Astrocyte (in vitro differentiated cells and primary cell): ENCODE results near the gene NAALADL2.

ENCODE experiments used
- CTCF ChIP-seq: IDR thresholded peaks from 2 replicates; pipeline ENCODE4 v1.5.1; 2011; ENCODE audit warnings: low read depth, mild to moderate bottlenecking, inconsistent platforms, low read length, moderate library complexity; ENCODE audit not compliant: insufficient read depth
- EZH2 ChIP-seq: IDR thresholded peaks from 2 replicates; pipeline ENCODE4 v1.6.1; 2012; ENCODE audit warnings: mild to moderate bottlenecking, low read length, inconsistent platforms; ENCODE audit not compliant: insufficient read depth

GRCh38 chr3:174938102-174938501 lies 79.0 kb downstream of the NAALADL2 start:
- no peak for TF ChIP-seq CTCF
- no peak for TF ChIP-seq EZH2
